Thyroid gland (tissue), 4 donors: ENCODE data around the gene HBD.
"Not testable (repeated sequence)": the region's sequence is repeated elsewhere in the genome, so short reads cannot be mapped to it uniquely, and the experiment has no call there.

Experiments used
- POLR2A ChIP-seq, 2 donors: fragments of 450-650 bp; IDR thresholded peaks; one replicate each; pipeline ENCODE4 v1.6.1; 2017; ENCODE audit warnings: antibody characterized with exemption in 2 of 2, mild to moderate bottlenecking in 2 of 2, moderate library complexity in 1 of 2
- TF ChIP-seq, protein P1 (sequence below), 6 experiments: fragments of 200-600 bp in 3 of 6; fragments of 450-650 bp in 3 of 6; sonication (generic) in 3 of 6; IDR thresholded peaks; one replicate each; pipeline ENCODE4 v1.5.1; 2016 to 2019; ENCODE audit warnings: antibody characterized with exemption in 6 of 6, mild to moderate bottlenecking in 2 of 6, inconsistent platforms in 1 of 6, moderate library complexity in 1 of 6

DNA sequence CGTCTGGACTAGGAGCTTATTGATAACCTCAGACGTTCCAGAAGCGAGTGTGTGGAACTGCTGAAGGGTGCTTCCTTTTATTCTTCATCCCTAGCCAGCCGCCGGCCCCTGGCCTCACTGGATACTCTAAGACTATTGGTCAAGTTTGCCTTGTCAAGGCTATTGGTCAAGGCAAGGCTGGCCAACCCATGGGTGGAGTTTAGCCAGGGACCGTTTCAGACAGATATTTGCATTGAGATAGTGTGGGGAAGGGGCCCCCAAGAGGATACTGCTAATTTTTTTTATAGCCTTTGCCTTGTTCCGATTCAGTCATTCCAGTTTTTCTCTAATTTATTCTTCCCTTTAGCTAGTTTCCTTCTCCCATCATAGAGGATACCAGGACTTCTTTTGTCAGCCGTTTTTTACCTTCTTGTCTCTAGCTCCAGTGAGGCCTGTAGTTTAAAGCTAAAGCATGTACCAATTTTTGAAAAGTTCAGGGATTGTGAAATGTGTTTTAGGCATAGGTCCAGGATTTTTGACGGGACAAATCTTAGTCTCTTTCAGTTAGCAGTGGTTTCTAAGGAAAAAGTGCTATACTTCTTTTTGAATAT lies 15.6 kb upstream of the HBD start, which contains the start of gene HBG1:
- TF ChIP-seq POLR2A (IDR thresholded peaks at IDR 0.05): not testable (repeated sequence)
- TF ChIP-seq, protein P1, sequence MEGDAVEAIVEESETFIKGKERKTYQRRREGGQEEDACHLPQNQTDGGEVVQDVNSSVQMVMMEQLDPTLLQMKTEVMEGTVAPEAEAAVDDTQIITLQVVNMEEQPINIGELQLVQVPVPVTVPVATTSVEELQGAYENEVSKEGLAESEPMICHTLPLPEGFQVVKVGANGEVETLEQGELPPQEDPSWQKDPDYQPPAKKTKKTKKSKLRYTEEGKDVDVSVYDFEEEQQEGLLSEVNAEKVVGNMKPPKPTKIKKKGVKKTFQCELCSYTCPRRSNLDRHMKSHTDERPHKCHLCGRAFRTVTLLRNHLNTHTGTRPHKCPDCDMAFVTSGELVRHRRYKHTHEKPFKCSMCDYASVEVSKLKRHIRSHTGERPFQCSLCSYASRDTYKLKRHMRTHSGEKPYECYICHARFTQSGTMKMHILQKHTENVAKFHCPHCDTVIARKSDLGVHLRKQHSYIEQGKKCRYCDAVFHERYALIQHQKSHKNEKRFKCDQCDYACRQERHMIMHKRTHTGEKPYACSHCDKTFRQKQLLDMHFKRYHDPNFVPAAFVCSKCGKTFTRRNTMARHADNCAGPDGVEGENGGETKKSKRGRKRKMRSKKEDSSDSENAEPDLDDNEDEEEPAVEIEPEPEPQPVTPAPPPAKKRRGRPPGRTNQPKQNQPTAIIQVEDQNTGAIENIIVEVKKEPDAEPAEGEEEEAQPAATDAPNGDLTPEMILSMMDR (IDR thresholded peaks at IDR 0.05): not testable (repeated sequence)
